Measurements from ENCODE around the gene KLF9. TPM values are rescaled to one million over a fixed set of nuclear protein-coding genes. Genes with fewer than 3 reads are reported as not detected.

KLF9 gene
- total RNA-seq, 1 donor from 2014 or later, result 52.8 TPM

- no peaks in the 10 kb centered on the region for H3K9me3 ChIP-seq (replicated peaks)
- no peaks in the 10 kb centered on the region for H3K36me3 ChIP-seq
- H3K4me3 ChIP-seq, result peak overlapping the region; percentile 88
- peak overlapping the region; percentile 100 for H3K27ac ChIP-seq (replicated peaks)
- no peaks in the 10 kb centered on the region for H3K27me3 ChIP-seq (ENCODE audit: low read depth)
- DNase-seq, result no peak
- intact Hi-C loops (cut with micrococcal nuclease), result loop anchor here (5.0 kb wide), 1 partner anchor 187 kb away; no protein-coding TSS in a partner anchor
- H3K4me1 ChIP-seq, result peaks cover 71% of the 10 kb centered on the region
- TF ChIP-seq, protein P1, sequence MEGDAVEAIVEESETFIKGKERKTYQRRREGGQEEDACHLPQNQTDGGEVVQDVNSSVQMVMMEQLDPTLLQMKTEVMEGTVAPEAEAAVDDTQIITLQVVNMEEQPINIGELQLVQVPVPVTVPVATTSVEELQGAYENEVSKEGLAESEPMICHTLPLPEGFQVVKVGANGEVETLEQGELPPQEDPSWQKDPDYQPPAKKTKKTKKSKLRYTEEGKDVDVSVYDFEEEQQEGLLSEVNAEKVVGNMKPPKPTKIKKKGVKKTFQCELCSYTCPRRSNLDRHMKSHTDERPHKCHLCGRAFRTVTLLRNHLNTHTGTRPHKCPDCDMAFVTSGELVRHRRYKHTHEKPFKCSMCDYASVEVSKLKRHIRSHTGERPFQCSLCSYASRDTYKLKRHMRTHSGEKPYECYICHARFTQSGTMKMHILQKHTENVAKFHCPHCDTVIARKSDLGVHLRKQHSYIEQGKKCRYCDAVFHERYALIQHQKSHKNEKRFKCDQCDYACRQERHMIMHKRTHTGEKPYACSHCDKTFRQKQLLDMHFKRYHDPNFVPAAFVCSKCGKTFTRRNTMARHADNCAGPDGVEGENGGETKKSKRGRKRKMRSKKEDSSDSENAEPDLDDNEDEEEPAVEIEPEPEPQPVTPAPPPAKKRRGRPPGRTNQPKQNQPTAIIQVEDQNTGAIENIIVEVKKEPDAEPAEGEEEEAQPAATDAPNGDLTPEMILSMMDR (IDR thresholded peaks at IDR 0.05; ENCODE audit: borderline replicate concordance), result no peak
These were observed 1.0 kb upstream of the KLF9 start for GRCh38 chr9:70415476-70415875.

- Histone ChIP-seq H3K27ac (replicated peaks) (peak overlapping the region; percentile 100), H3K9me3 (replicated peaks) (no peaks in the 10 kb centered on the region), H3K27me3 (ENCODE audit: low read depth) (no peaks in the 10 kb centered on the region), H3K36me3 (no peaks in the 10 kb centered on the region), H3K4me1 (peaks cover 74% of the 10 kb centered on the region), H3K4me3 (peak overlapping the region; percentile 88)
- TF ChIP-seq, protein P1 (IDR thresholded peaks at IDR 0.05; ENCODE audit: borderline replicate concordance), result no peak
- intact Hi-C loops (cut with micrococcal nuclease), result loop anchor here (5.0 kb wide), 1 partner anchor 187 kb away; no protein-coding TSS in a partner anchor
- DNase-seq, result no peak
These were observed 584 bp upstream of the KLF9 start for GRCh38 chr9:70415041-70415440.

GRCh38 chr9:70413464-70413798, 1.0 kb downstream of the KLF9 start:
- Histone ChIP-seq H3K4me3 (peak overlapping the region; percentile 88), H3K4me1 (peaks cover 82% of the 10 kb centered on the region), H3K27ac (replicated peaks) (peak overlapping the region; percentile 100), H3K36me3 (no peaks in the 10 kb centered on the region), H3K9me3 (replicated peaks) (no peaks in the 10 kb centered on the region), H3K27me3 (ENCODE audit: low read depth) (no peaks in the 10 kb centered on the region)
- peak; percentile 80 for DNase-seq
- intact Hi-C loops (cut with micrococcal nuclease), result no loop called here
- TF ChIP-seq, protein P1 (IDR thresholded peaks at IDR 0.05; ENCODE audit: borderline replicate concordance), result no peak

DNA sequence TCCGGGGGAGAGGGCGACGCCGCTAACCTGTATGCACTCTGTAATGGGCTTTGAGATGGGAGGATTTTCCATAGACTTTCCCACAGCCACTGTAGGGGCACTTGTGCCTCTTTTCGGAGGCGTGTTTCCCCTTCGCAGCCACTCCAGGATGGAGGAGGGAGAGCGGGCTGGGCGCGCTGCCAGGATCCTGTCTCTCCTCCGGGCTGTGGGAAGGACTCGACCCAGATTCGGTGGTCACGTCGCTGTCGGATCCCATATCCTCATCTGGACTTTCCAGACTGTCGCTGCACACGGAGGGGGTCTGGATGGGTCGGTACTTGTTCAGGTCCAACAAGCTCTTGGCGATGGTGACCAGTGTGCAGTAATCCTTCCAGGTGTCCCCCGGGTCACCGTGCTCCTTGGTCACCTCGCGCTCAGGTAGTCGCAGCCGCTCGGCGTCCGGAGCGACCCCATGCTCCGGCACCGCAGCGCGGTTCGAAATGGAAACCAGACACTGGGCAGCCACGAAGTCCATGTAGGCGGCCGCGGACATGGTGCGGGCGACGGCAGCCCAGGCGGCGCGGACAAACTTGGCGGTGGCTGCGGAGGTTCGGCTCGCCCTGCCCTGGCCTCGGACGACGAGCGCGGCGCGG, 1.5 kb downstream of the KLF9 start:
- Histone ChIP-seq H3K27ac (replicated peaks) (peak overlapping the region; percentile 100), H3K9me3 (replicated peaks) (no peaks in the 10 kb centered on the region), H3K36me3 (no peaks in the 10 kb centered on the region), H3K4me3 (peak overlapping the region; percentile 88), H3K27me3 (ENCODE audit: low read depth) (no peaks in the 10 kb centered on the region), H3K4me1 (peaks cover 82% of the 10 kb centered on the region)
- intact Hi-C loops (cut with micrococcal nuclease), result no loop called here
- TF ChIP-seq, protein P1 (IDR thresholded peaks at IDR 0.05; ENCODE audit: borderline replicate concordance), result no peak
- DNase-seq, result peak; percentile 90

DNA sequence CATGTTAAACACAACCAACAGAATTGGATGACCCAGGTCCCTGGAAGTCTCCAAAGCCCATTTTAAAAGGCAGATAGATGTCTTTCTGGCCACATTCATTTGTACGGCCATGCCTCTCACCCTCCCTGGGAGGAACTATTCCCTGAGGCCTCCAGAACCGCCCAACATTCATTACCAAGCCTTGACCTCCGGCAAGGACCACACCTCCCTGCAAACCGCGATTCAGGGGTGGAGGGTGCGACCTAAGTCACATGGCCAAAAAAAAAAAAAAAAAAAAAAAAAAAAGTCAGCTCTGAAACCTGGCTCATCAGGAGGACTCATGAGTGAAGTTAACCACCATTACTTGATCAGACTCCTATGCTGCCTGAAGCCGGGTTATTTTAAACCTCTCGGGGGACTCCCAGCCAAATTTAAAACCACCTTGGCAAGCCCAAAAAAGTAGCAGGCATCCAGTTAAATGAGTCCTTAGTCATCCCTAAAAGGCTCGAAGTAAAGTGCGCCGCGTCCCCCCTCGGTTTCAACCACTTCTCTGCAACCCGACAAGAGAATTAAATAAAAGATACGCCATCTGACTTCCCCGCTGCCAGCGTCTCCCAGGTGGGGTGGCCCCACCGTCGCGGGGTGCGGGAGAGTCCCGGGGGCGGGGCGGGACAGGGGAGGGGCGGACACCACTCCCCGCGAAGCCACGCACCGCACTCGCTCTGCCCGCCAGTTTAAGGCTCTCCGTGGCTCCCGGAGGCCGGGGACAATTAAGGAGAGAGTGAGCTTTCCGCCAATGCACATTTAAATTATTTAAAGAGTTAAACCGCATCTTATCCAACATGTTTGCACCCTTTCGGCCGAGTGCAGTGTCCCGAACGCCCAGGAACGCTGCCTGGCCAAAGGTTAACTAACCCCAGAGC, 2.3 kb downstream of the KLF9 start:
- DNase-seq, result peak; percentile 77
- Histone ChIP-seq H3K4me3 (peak overlapping the region; percentile 88), H3K9me3 (replicated peaks) (no peaks in the 10 kb centered on the region), H3K27me3 (ENCODE audit: low read depth) (no peaks in the 10 kb centered on the region), H3K27ac (replicated peaks) (peak overlapping the region; percentile 100), H3K36me3 (no peaks in the 10 kb centered on the region), H3K4me1 (peaks cover 82% of the 10 kb centered on the region)
- TF ChIP-seq, protein P1 (IDR thresholded peaks at IDR 0.05; ENCODE audit: borderline replicate concordance), result no peak
- intact Hi-C loops (cut with micrococcal nuclease), result no loop called here
